ENCODE data around the gene SSBP3. TPM values are rescaled to one million over a fixed set of nuclear protein-coding genes. Genes with fewer than 3 reads are reported as not detected.
"Not testable (repeated sequence)": the region's sequence is repeated elsewhere in the genome, so short reads cannot be mapped to it uniquely, and the experiment has no call there.

SSBP3 gene
- total and polyA plus RNA-seq, 8 donors = 33.0 to 129 (median 112) TPM

DNA sequence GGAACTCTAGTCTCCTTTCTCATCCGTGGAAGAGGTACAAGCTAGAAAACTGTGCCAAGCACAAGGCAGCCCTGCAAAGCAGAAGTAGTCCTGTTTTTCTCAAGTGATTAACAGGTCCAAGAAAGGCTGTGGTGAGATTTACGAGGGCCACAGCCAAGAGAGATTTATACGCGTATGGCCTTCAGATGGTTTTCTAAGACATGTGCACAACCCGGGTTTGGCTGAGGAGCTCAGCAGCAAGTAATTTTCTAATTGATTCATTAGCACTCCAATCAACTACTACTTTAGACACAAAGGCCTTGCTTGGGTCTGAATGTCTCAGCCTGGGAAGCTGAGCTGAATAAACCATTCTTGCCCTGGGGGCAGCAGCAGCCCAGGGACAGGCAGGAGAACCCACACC is 55.8 kb downstream of the SSBP3 start:
- peaks cover 0 to 4% of the 10 kb centered on the region in 2 donors for H3K4me1 ChIP-seq
- no peak overlapping the region for H3K27ac ChIP-seq
- H3K4me3 ChIP-seq = no peak overlapping the region
- intact Hi-C loops (cut with DNase I) = no loop called here
- TF ChIP-seq, protein P1, sequence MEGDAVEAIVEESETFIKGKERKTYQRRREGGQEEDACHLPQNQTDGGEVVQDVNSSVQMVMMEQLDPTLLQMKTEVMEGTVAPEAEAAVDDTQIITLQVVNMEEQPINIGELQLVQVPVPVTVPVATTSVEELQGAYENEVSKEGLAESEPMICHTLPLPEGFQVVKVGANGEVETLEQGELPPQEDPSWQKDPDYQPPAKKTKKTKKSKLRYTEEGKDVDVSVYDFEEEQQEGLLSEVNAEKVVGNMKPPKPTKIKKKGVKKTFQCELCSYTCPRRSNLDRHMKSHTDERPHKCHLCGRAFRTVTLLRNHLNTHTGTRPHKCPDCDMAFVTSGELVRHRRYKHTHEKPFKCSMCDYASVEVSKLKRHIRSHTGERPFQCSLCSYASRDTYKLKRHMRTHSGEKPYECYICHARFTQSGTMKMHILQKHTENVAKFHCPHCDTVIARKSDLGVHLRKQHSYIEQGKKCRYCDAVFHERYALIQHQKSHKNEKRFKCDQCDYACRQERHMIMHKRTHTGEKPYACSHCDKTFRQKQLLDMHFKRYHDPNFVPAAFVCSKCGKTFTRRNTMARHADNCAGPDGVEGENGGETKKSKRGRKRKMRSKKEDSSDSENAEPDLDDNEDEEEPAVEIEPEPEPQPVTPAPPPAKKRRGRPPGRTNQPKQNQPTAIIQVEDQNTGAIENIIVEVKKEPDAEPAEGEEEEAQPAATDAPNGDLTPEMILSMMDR (IDR thresholded peaks at IDR 0.05) = no peak
- DNase-seq (no peak), ATAC-seq (no peak)
- H3K36me3 ChIP-seq = no peaks in the 10 kb centered on the region
- H3K9me3 ChIP-seq = no peaks in the 10 kb centered on the region
- no peaks in the 10 kb centered on the region for H3K27me3 ChIP-seq

DNA sequence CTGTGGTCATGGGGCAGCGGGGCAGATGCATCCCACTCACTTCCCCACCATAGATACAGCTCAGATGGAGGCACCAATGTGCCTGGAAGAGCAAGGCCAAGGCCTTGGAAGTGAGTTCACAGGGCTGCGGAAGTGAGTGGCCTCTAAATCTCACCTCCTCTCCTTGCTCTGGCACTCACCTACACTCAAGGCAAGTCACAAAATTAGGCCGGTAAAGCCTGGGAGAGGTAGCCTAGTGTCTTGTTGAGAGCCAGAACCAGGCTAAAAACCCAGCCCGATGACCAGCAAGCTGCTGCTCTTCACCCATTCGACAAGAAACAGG is 57.5 kb downstream of the SSBP3 start:
- H3K27ac ChIP-seq = no peak overlapping the region
- no peaks in the 10 kb centered on the region for H3K4me1 ChIP-seq
- no peaks in the 10 kb centered on the region for H3K9me3 ChIP-seq
- no peak for DNase-seq
- intact Hi-C loops (cut with DNase I) = no loop called here
- H3K36me3 ChIP-seq = no peaks in the 10 kb centered on the region
- no peak for ATAC-seq
- no peak overlapping the region for H3K4me3 ChIP-seq
- H3K27me3 ChIP-seq = no peaks in the 10 kb centered on the region
- TF ChIP-seq, protein P1 (IDR thresholded peaks at IDR 0.05) = no peak

DNA sequence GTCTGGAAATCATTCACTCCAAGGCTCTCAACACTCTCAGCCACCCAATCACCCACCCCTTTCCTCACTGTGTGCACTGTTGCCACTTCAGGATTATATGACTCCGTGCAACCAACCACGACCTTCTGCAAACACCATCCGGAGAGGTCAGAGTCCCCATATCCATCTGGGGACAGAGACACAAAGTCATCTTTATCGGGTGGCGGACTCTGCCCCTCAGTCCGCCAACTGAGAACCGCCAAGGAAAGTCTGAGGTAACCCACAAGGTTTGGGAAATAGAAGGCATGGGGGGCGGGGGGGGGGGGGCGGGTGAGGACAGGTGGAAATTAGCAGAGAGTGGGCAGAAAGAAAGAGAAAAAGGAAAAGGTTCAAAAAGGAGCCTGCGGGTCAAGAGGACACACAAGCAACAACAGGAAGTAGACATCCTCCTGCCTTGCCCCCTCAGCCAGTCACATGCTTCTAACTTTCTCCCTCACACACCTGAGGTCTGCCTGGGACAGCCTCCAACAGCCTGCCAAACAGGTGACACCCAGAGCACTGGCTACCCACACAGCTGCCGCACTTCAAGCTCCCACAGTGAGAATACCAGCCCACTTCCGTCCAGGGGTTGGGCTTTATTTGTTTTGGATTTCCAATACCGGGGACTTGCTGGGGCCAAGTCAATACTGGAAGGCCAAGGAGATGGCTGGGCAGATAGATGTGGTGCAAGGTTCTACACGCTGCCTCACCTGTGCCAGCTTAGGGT is 58.1 kb downstream of the SSBP3 start:
- H3K27ac ChIP-seq = no peak overlapping the region
- intact Hi-C loops (cut with DNase I) = no loop called here
- no peak overlapping the region for H3K4me3 ChIP-seq
- DNase-seq (peak in 2 of 4 donors; percentile 58 to 65), ATAC-seq (peak; percentile 91)
- H3K9me3 ChIP-seq = no peaks in the 10 kb centered on the region
- no peaks in the 10 kb centered on the region for H3K36me3 ChIP-seq
- TF ChIP-seq, protein P1 (IDR thresholded peaks at IDR 0.05) = no peak
- no peaks in the 10 kb centered on the region for H3K27me3 ChIP-seq
- no peaks in the 10 kb centered on the region for H3K4me1 ChIP-seq

DNA sequence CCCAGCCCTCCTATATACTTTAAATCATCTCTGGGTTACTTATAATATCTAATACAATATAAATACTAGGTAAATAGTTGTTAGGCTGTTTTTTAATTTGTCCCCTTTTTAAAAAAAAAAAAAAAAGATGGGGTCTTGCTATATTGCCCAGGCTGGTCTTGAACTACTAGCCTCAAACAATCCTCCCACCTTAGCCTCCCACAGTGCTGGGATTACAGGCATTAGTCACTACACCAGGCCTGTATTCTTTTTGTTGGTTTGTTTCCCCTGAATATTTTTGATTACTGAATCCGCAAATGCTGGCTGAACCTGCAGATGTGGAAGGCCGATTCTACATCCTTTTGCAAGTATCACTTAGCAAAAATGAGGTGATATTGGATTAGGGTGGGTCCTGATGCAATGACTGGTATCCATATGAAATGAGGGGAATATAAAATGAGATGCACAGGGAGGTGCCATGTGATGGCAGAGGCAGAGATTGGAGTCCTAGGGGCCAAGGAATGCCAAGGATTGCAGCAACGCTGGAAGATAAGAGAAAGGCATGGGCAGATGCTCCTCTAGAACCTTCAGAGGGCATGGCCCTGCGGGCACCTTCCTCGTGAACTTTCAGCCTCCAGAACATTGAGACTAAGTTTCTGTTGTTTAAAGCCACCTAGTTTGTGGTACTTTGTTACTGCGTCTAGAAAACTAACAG is 58.8 kb downstream of the SSBP3 start:
- ATAC-seq (no peak), DNase-seq (no peak)
- no peaks in the 10 kb centered on the region for H3K27me3 ChIP-seq
- no peak overlapping the region for H3K4me3 ChIP-seq
- H3K4me1 ChIP-seq = no peaks in the 10 kb centered on the region
- TF ChIP-seq, protein P1 (IDR thresholded peaks at IDR 0.05) = no peak
- intact Hi-C loops (cut with DNase I) = no loop called here
- no peak overlapping the region for H3K27ac ChIP-seq
- no peaks in the 10 kb centered on the region for H3K36me3 ChIP-seq
- no peaks in the 10 kb centered on the region for H3K9me3 ChIP-seq

DNA sequence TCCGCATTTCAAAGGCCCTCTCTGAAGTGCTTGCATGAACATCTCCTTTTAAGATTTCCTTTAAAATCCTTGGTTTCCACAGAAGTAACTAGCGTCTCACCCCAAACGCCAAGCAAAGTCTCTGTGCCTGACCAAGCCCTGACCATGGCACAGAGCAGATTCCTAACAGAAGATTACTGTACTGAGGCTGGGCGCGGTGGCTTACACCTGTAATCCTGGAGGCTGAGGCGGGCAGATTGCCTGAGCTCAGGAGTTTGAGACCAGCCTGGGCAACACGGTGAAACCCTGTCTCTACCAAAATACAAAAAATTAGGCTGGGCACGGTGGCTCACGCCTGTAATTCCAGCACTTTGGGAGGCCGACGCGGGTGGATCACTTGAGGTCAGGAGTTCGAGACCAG is 60.6 kb downstream of the SSBP3 start:
- ATAC-seq; H3K27ac ChIP-seq; H3K4me1 ChIP-seq; H3K36me3 ChIP-seq; H3K4me3 ChIP-seq; H3K27me3 ChIP-seq; DNase-seq; intact Hi-C loops (cut with DNase I); H3K9me3 ChIP-seq: not testable (repeated sequence)
